AG04450 (cell line): ENCODE data around the gene CD82. TPM values are rescaled to one million over a fixed set of nuclear protein-coding genes. Genes with fewer than 3 reads are reported as not detected.

Experiments used
- CTCF ChIA-PET: fragments of 300-600, 350-600 bp; formaldehyde crosslinking; extraction: SDS; loops from one replicate; lab custom pipeline; 2022; ENCODE audit warnings: antibody characterized with exemption, inconsistent platforms; lab: Charles Lee
- POLR2A ChIA-PET: fragments of 350-600 bp; formaldehyde crosslinking; extraction: SDS; loops from one replicate; lab custom pipeline; 2021; ENCODE audit warnings: antibody characterized with exemption, inconsistent platforms; lab: Yijun Ruan, JAX
- DNase-seq: peaks from one replicate; pipeline ENCODE4 v3.0.0-alpha.2; 2011; ENCODE audit warnings: low read depth, low spot score
- H3K27ac ChIP-seq: one replicate; pipeline ENCODE4 v1.5.1; 2012; ENCODE audit warnings: low read depth, low read length, control low read depth
- H3K27me3 ChIP-seq: one replicate; pipeline ENCODE4 v1.6.0; 2012; ENCODE audit warnings: low read length; ENCODE audit not compliant: control insufficient read depth, insufficient read depth
- H3K4me3 ChIP-seq: 2 replicates; pipeline ENCODE4 v1.5.1; 2011; ENCODE audit warnings: mild to moderate bottlenecking, low read depth, low read length, control low read depth
- H3K9me3 ChIP-seq: 2 replicates; pipeline ENCODE4 v1.5.1; 2012; ENCODE audit warnings: low read length; ENCODE audit not compliant: control insufficient read depth, insufficient read depth
- CTCF ChIP-seq: IDR thresholded peaks from 2 replicates; pipeline ENCODE4 v1.5.1; 2011; ENCODE audit warnings: low read depth, low read length, control low read depth, inconsistent platforms
- polyA plus RNA-seq: library from polyadenylated mRNA; depleted of rRNA; stranded (reverse); fragments of >200 nt; gene quantifications from 2 replicates; pipeline ENCODE4 v1.2.3, GENCODE V29; 2011

CD82 gene
- polyA plus RNA-seq, 1 experiment, result 49.3 TPM

DNA sequence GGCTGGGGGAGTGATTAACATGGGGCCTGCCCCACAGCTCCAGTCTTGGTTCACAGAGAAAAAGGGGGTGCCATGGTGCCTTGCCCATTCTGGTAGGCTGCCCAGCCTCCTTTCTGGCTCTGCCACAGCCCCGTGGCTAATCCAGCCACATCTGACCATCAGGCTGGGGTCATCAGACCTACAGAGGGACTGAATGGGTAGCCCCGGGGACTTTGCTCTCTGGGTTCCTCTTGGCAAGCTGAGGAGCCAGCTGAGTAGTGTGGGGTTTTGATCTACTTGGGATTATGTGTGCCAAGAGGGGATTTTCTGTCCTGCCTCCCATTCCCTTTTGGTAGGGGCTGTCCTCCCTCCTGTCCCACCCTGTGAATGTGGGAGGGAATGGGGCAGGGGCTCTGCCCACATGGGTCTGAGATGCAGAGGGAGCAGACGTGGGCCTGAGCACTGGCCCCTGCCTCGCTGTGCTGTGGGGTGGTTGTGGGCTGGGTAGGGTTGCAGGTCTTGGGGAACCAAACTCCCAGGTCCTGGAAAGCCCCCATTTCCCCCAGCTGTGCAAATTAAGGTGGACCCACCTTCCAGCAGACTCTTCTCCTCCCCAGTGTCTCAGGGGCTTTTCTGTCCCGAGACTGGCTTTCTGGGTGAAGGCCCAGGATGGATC, 32.0 kb downstream of the CD82 start:
- H3K27ac ChIP-seq, result no peak overlapping the region
- no peaks in the 10 kb centered on the region; the same call in 1 of the 2 replicates for H3K9me3 ChIP-seq
- TF ChIP-seq CTCF, result no peak
- no peak for DNase-seq
- ChIA-PET POLR2A (no interaction called here), CTCF (no interaction called here)
- no peaks in the 10 kb centered on the region for H3K27me3 ChIP-seq
- no peak overlapping the region for H3K4me3 ChIP-seq

GRCh38 chr11:44598831-44599230, 33.4 kb downstream of the CD82 start:
- no peak overlapping the region for H3K27ac ChIP-seq
- POLR2A ChIA-PET, result no interaction called here
- TF ChIP-seq CTCF, result no peak

DNA sequence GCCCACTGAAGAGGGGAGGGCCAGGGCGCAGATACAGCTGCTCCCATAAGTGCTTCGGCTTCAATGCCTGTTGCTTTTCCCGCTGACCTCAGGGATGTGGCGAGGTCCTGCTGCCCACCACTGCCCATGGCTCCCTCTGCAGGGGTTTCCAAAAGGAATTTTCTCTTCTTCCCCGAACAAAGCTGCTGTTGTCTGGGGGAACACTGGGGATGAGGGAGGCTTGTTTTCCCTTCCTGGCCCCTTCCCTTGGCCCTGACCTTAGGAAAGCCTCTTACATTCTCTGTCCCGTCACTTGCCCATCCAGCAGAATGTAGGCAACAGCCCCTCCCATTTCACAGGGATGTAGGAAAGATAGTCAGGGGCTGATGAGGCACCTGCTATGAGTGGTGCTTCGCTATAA, 34.8 kb downstream of the CD82 start:
- no peak for DNase-seq
- Histone ChIP-seq H3K27me3 (no peaks in the 10 kb centered on the region), H3K4me3 (no peak overlapping the region), H3K9me3 (no peaks in the 10 kb centered on the region; the same call in 1 of the 2 replicates), H3K27ac (no peak overlapping the region)
- POLR2A ChIA-PET, result no interaction called here
- TF ChIP-seq CTCF, result no peak
- CTCF ChIA-PET, result interaction anchor here (1.3 kb wide), 1 partner anchor 43 kb away, joined by 4 read pairs; no protein-coding TSS in a partner anchor

More at GRCh38 chr11:44598831-44599230, 33.4 kb downstream of the CD82 start:
- H3K4me3 ChIP-seq, result no peak overlapping the region
- H3K9me3 ChIP-seq, result no peaks in the 10 kb centered on the region; the same call in 1 of the 2 replicates
- DNase-seq, result no peak
- H3K27me3 ChIP-seq, result no peaks in the 10 kb centered on the region
- CTCF ChIA-PET, result interaction anchor here (0.8 kb wide), 1 partner anchor 19 kb away, joined by 10 read pairs; no protein-coding TSS in a partner anchor

DNA sequence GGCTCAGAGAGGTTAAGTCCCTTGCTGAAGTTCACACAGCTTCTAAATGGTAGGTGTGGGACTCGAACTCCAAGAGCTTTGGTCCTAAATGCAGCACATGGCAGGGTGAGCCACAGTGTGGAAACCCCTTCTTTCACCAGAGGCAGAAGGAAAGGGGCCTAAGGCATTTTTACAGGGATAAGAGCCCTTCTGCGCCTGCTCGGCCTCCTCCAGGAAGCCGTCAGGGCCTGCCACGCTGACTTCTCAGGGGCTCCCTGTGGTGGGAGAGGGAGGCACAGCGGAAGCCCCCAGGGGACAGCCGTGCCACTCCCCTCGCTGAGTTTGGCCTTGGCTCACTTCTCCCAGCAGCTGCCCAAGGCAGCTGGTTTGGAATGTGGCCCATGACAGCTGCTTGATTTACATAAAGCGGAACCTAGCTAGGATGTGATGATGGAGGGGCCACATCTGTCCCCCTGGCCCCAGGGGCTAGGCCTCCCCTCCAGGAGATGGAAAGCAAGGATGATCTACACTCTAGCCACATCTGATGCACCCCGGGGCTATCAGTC, 35.4 kb downstream of the CD82 start:
- no peak for DNase-seq
- CTCF ChIA-PET, result interaction anchor here (1.3 kb wide), 1 partner anchor 44 kb away, joined by 4 read pairs; no protein-coding TSS in a partner anchor

More for the DNA sequence above, 35.4 kb downstream of the CD82 start:
- no peaks in the 10 kb centered on the region; the same call in 1 of the 2 replicates for H3K9me3 ChIP-seq
- no peaks in the 10 kb centered on the region for H3K27me3 ChIP-seq
- H3K4me3 ChIP-seq, result no peak overlapping the region
- POLR2A ChIA-PET, result no interaction called here
- no peak for TF ChIP-seq CTCF
- H3K27ac ChIP-seq, result no peak overlapping the region
